MV-4-11 (cell line): ENCODE measurements around the gene SHC2.
"Not testable (repeated sequence)": the region's sequence is repeated elsewhere in the genome, so short reads cannot be mapped to it uniquely, and the experiment has no call there.

Experiments
- DNase-seq: peaks from one replicate; lab custom pipeline; 2025; lab: John Stamatoyannopoulos, UW

The SHC2 gene

GRCh38 chr19:406971-407510 lies 53.8 kb downstream of the SHC2 start:
- DNase-seq: no peak

DNA sequence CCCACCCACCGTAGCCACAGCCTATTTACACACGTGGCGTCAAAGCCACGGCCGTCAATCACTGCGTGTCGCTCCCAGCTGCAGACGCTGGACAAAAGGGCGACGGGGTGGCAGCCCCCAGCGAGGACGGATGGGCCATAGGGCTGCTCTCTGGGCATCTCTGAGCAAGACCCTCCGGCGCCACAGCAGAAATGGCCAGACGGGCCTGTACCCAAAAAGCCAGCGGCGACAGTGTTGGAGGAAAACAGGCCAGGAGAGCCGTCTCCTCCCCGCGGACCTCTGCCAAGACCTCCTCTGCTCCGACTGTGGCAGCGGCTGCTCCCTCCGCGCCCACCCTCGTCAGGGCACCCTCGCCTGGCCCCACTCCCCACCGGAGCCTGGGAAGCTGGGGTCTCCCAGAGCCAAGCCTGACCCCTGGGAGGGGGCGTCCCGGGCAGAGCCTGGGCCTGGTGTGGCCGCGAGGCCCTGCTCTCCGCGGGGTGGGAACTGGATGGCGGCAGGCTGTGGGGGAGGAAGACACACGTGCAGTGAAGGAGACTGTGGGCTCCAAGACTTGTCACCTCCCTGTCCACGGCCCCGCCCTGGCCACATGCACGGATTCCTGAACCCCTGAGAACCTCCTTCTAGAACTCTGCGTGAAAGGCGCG lies 54.6 kb downstream of the SHC2 start:
- no peak for DNase-seq

DNA sequence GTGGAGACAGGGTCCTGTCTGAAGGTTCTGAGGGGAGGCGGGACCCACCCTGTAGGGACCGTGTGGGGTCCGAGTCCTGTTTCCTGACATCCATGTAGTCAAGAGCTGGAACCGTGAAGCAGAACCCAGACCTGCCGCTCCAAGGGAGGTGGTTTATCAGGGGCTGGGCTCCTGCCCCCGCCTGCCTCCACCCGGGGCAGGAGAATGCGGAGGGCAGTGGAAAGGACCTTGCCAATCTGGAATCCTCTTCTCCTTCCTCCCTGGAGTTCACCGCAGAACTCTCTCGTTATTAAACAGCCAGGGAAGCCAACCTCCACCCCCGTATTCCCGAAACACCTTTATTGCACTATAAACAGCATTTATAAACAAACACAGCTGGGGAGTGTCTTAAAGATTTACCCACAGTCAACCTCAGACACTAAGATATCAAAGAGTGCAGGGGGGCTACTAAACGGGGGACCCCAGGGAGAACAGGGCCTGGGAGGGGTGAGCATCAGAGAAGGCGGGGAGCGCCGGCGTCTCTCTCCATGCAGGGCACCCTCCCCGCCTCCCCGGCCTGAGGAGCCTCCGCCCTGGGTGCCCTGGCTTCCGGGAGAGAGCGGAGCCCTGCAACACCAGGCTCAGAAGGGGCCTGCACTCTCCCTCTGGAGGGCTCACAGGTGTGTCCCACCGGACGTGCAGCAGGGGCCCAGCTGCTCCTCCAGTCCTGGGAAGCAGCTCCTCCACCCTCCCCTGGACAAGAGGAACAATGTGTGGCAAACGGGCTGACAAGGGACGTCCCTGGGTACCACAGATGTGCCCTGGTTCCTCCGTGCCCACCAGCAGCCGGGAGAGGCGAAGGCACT lies 55.5 kb downstream of the SHC2 start:
- DNase-seq: no peak

DNA sequence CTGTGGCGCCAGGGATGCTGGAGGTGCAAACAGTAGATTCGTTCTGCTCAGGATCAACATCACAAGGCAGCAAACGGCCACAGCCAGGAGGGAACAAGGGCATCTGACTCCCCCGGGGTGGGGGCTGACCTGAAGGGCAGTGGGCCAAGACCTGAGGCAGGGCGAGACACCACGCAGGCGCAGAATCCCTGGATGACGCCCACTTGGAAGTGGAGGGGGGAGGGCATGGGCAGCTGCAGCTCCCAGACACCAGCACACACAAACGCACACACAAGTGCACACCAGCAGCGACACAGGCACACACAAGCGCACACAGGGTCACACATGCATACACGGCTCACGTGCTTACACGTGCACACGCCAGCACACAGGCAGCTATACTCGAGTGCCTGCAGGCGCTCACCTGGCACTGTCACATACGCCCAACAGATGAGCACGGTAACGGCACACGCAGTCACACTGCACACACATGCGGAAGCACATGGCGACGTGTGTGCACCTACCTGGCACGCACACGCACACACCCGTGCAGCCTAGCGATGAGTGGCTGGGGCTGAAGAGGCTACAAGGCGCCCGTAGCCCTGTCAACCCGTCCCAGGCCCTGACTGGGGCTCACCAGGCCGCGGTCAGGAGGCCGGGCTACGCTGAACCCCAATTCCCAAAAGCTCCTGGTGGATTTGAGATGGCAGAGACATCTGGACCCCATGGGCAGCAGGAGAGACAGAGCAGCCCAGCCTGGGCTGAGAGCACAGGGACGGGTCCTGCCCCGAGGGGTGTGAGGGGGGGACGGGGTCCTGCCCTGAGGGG lies 57.4 kb downstream of the SHC2 start:
- DNase-seq: no peak

GRCh38 chr19:402786-403185 lies 58.0 kb downstream of the SHC2 start:
- DNase-seq: no peak

GRCh38 chr19:401866-402511 lies 58.8 kb downstream of the SHC2 start:
- no peak for DNase-seq

GRCh38 chr19:400976-401865 lies 59.6 kb downstream of the SHC2 start:
- no peak for DNase-seq

DNA sequence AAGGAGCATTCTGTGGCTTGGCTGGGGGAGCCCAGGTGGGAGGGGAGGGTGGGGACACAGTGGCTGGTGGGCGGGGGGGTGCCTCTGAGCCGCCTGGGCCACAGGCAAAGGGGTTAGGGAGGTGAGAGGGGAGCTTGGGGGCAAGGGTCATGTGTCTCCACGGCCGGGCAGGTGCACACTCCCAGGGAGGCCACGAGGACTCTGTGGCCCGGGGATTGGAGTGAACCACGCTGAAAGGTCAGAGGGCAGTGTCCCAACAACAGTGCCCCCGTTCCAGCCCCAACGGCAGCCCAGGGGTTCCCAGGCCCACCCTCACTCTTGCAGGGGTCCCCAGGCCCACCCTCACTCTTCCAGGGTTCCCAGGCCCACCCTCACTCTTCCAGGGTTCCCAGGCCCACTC lies 61.5 kb downstream of the SHC2 start:
- DNase-seq: no peak

GRCh38 chr19:398719-399118 lies 62.1 kb downstream of the SHC2 start:
- no peak for DNase-seq

DNA sequence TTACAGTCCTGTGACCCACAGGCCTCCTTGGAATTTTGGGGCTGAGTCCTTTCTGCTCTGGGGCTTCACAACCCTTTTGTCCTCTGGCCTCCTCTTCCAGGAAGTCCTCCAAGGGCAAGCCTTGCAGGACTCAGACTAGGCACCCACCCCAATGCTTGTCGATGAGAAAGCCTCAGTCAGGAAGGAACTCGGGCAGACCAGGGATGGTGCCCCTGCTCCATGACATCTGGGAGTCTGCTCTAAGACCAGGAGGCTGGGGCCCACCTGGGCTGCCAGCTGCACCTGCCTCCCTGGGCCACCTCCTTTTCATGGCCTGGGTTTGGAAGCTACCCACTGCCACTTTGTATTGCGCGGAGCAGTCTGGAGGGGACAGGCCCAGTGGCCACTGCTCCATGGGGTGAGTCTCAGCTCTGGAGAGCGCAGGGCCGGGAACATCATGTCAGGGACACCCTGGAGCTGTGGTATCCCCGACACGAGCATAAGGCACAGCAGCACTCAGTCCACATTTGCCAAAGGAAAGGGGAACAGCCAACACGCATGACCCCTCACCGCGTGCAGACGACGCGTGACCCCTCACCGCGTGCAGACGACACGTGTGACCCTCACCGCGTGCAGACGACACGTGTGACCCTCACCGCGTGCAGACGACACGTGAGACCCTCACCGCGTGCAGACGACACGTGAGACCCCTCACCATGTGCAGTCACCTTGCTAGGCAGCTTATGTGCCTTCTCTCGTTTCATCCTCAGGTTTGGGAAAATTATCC lies 62.7 kb downstream of the SHC2 start:
- no peak for DNase-seq

DNA sequence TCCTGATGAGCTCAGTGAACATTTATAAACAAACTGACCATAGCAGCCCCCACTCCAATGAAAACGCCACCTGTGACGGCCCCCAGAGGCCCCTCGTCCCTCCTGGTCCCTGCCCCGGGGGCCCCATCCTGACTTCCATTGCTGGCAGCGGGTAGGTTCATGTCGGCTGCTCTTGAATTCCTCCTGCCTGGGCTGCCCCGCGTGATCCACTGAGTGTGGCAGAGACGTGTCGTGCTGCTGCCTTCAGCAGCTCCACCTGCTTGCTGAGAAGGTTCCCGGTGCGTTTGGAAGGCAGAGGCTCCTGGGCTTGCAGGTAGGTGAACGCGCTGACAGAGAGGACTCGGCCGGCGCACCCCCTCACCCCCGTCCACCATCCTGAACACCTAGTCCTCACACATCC lies 63.5 kb downstream of the SHC2 start:
- DNase-seq: no peak

DNA sequence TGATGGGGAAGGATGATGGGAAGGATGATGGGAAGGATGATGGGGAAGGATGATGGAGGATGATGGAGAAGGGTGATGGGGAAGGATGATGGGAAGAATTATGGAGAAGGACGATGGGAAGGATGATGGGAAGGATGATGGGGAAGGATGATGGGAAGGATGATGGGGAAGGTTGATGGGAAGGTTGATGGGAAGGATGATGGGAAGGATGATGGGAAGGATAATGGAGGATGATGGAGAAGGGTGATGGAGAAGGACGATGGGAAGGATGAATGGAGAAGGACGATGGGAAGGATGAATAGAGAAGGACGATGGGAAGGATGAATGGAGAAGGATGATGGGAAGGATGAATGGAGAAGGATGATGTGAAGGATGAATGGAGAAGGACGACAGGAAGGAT lies 65.4 kb downstream of the SHC2 start:
- no peak for DNase-seq

DNA sequence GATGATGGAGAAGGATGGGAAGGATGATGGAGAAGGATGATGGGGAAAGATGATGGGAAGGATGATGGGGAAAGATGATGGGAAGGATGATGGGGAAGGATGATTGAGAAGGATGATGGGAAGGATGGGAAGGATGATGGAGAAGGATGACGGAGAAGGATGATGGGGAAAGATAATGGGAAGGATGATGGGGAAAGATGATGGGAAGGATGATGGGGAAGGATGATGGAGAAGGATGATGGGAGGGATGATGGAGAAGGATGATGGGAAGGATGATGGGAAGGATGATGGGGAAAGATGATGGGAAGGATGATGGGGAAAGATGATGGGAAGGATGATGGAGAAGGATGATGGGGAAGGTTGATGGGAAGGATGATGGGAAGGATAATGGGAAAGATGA lies 66.0 kb downstream of the SHC2 start:
- not testable (repeated sequence) for DNase-seq

GRCh38 chr19:393560-393959 lies 67.3 kb downstream of the SHC2 start:
- DNase-seq: not testable (repeated sequence)

DNA sequence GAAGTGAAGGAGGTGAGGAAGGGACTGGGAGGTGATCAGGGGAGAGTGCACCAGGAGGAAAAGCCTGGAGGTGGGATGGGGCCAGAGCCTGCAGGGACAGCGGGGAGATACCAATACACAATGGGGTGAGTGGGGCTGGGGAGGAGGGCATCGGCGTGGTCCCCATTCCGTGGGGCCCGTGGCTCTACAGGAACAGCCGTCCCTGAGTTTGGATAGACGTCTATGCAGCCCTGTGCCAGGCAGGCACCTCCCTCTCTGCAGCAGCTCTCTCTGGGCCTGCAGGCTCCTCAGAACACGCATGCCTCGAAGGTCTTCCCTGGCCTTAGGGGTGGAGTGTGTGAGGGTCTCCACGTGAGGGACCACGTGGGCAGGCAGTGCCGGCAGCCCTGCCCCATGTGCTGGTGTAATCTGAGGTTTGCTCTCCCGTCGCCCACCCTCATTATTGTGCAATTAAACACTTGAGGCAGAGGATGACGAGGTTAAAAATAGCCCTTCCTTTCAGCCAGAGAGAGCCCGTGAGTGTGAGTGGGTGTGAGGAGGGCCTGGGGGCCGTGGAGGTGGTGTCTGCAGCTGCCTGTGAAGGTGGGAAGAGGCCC lies 68.4 kb downstream of the SHC2 start:
- peak; percentile 43 for DNase-seq

- DNase-seq: no peak
Measured at GRCh38 chr19:391726-392374, 69.0 kb downstream of the SHC2 start.

DNA sequence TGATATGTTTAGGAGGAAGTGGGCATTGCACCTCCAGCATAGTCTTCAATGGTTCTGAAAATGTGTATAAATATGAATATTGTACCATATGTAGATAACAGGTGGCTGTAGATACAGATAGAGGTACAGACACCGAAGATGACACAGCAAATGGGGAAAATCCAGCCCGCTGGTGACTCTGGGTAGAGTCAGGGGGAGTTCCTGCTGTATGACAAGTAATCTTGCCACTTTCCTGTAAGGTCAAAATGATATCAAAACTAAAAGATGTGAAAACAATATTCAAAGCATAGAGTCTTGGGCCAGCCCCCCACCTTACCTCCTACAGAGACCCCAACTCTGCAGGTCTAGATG lies 69.7 kb downstream of the SHC2 start:
- DNase-seq: no peak

GRCh38 chr19:390386-391206 lies 70.2 kb downstream of the SHC2 start:
- DNase-seq: no peak

- no peak for DNase-seq
Measured at GRCh38 chr19:389935-390289, 70.9 kb downstream of the SHC2 start.
